ENCODE measurements around the gene ROR2. TPM values are rescaled to one million over a fixed set of nuclear protein-coding genes. Genes with fewer than 3 reads are reported as not detected.

ROR2 gene
- total RNA-seq, result 49.7 TPM in 2 replicates

DNA sequence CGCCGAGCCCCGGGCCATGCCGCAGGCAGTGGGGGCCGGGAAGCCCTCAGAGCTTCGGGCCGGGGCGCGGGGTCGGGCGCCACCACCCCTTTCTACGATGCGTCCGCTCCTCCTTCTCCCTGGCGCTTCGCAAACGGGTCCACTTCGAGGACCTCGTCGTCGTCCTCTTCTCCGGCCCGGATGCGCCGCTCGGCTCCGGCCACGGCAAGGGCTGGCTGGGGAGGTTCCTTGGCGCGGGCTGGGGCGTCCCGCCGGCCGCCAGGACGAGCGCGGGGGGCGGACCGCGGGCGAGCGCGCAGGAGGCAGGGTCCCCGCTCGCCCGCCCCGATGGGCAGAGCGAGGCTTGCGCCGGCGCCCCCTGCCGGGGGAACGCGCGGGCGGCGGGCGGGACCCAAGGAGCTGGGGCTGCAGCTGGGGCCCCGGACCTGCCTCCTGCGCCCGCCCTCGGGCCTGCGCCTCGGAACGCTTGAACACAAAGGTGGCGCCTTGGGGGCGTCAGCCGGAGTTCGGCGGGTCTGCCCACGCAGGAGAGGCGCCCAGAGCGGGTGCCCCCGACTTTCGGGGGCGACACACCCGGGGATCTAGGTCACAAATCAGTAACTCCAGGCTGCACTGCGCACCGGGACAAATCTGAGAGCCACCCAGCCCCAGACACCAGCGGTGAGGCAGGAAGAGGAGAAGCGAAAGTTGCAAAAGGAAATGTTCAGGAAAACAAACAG is at the start of gene ROR2:
Gene ROR2, minus strand, starts transcription at position 283 of the 719 bp plus-strand sequence.

Other genes with a start within 250 kb of the ROR2 start
- 53.4 and 87.1 TPM in 2 replicates for gene SPTLC1, start 165.2 kb upstream of the ROR2 start, total RNA-seq